ENCODE measurements around the gene METTL2A.

- TF ChIP-seq, protein P1, sequence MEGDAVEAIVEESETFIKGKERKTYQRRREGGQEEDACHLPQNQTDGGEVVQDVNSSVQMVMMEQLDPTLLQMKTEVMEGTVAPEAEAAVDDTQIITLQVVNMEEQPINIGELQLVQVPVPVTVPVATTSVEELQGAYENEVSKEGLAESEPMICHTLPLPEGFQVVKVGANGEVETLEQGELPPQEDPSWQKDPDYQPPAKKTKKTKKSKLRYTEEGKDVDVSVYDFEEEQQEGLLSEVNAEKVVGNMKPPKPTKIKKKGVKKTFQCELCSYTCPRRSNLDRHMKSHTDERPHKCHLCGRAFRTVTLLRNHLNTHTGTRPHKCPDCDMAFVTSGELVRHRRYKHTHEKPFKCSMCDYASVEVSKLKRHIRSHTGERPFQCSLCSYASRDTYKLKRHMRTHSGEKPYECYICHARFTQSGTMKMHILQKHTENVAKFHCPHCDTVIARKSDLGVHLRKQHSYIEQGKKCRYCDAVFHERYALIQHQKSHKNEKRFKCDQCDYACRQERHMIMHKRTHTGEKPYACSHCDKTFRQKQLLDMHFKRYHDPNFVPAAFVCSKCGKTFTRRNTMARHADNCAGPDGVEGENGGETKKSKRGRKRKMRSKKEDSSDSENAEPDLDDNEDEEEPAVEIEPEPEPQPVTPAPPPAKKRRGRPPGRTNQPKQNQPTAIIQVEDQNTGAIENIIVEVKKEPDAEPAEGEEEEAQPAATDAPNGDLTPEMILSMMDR (IDR thresholded peaks at IDR 0.05), result no peak
- TF ChIP-seq POLR2AphosphoS5 (IDR thresholded peaks at IDR 0.05), result no peak
Measured at GRCh38 chr17:62392908-62393307, 30.8 kb upstream of the METTL2A start.

All from stomach (tissue), 4 donors.